HG03066 (cell line): ENCODE measurements around the gene ALG1.
"Not testable (repeated sequence)": the region's sequence is repeated elsewhere in the genome, so short reads cannot be mapped to it uniquely, and the experiment has no call there.

Experiments used
- ATAC-seq: cut with Tn5 transposase; IDR thresholded peaks from one replicate; pipeline ENCODE4 v1.9.1; 2021; ENCODE audit warnings: low read depth; ENCODE audit not compliant: unreplicated experiment

ALG1 gene

GRCh38 chr16:5072334-5073278, 963 bp downstream of the ALG1 start:
- no peak for ATAC-seq

DNA sequence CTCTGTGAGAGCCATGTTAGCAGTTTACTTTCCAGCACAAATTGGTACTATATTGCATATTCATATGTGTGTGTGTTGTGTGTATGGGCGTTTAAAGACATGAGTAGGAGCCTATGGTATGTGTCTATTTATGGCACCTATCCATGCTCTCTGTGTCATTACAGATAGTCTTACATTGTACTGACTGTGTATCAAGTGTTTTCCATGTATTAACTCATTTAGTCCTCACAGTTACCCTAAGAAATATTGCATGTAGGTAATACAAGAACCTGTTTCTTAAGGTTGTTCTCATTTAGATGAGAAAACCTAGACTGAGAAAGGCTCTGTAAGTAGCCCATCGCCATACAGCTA, 1.6 kb downstream of the ALG1 start:
- no peak for ATAC-seq

- ATAC-seq, result not testable (repeated sequence)
Measured at GRCh38 chr16:5073771-5074170, 2.1 kb downstream of the ALG1 start.

DNA sequence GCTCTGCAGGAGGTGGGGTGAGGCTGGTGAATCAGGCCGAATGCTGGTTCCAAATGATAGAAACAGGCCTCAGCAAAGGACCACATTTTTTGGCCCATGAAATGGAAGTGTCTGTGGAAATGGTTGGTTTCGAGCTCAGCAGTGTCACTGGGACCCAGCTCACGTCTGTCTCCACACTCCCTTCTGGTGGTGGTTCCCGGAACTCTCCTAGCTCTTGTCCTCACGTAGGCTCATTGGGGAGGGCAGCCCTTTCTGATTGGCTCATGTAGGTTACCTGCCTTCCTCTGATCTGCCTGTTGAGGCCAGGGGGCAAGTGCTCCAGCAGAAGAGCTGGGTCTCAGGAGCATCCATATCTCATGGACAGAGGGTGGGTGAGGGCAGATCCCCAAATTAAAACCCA, 4.0 kb downstream of the ALG1 start:
- no peak for ATAC-seq

DNA sequence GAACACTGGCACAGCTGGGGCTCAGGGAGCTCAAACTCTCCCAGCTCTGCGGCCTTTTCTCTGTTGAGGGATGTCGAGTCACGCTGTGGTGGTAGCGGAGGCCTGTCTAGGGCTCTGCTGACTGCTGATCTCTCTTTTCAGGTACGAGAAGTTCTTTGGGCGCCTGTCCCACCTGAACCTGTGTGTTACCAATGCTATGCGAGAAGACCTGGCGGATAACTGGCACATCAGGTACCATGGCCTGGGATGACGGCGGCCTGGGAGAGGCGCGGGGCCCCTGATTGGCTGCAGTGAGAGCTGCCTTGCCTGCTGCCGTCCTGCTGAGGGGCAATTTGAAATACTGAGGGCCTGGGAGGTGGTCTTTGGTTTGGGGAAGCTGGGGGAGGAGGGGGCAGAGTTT, 5.7 kb downstream of the ALG1 start:
- ATAC-seq, result no peak

DNA sequence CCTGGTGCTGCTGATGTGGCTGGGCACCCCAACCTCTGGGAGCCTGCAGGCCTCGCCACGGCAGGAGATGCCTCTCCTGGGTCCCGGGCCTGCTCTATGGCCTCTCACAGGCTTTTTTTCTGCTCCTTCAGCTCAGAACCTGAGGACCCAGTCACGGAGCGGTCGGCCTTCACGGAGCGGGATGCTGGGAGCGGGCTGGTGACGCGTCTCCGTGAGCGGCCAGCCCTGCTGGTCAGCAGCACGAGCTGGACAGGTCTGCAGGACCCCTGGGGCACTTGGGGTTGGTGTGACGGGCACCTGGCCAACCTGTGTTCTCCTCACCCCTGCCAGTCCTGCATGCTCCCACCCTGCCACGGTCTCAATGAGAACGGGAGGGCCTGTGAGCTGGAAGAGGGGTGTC, 7.0 kb downstream of the ALG1 start:
- ATAC-seq, result no peak

- not testable (repeated sequence) for ATAC-seq
Measured at GRCh38 chr16:5080461-5080860, 8.8 kb downstream of the ALG1 start.

DNA sequence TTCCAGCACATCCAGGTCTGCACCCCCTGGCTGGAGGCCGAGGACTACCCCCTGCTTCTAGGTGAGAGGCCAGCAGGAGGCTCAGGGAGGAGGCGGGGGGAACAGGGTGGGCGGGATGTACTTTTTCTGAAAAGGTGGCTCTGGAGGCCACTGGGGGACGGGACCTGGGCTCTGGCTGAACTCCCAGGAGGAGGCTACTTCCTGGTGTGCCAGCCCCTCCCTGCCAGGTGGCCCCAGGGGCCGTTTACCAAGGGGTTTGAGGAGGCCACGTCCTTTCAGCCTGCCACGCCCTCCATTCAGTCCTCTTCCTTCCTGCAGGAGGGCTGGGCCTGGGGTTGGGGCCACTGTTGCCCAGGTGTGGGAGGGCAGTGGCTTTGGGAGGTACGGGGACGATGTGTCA, 9.4 kb downstream of the ALG1 start:
- ATAC-seq, result not testable (repeated sequence)

DNA sequence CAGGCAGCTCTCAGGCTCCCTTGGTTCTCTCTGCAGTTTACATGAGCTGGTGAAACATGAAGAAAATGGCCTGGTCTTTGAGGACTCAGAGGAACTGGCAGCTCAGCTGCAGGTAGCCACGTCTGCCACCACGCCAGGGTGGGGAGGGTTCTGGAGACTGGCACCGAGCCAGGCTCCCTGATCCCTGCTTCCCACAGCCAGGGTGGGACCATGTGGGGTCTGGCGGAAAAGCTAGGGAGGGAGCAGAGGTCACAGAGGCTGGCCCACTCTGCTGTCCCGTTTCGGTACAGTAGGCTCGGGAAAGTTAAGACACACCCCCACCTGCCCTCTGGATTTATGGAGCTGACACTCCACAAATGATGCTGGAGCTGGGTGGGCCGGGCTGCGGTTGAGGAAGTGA, 12.0 kb downstream of the ALG1 start:
- ATAC-seq, result not testable (repeated sequence)

- not testable (repeated sequence) for ATAC-seq
Measured at GRCh38 chr16:5084099-5084731, 12.6 kb downstream of the ALG1 start.

DNA sequence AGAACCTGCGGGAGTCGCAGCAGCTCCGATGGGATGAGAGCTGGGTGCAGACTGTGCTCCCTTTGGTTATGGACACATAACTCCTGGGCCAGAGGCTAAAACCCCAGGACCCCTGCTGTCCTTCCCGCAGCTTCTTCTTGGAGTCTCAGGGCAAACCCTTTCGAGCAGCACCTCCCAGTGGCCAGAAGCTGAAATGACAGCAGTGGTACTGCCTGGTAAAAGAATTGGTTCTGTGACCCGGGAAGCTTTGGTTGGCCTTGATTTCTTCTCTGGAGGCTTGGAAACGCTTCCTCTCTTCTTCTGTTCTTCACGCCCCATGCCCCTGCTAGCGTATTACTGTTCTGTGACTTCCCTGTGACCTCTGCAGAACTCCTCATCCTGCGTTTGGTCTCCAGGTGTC, 13.2 kb downstream of the ALG1 start:
- ATAC-seq, result not testable (repeated sequence)

DNA sequence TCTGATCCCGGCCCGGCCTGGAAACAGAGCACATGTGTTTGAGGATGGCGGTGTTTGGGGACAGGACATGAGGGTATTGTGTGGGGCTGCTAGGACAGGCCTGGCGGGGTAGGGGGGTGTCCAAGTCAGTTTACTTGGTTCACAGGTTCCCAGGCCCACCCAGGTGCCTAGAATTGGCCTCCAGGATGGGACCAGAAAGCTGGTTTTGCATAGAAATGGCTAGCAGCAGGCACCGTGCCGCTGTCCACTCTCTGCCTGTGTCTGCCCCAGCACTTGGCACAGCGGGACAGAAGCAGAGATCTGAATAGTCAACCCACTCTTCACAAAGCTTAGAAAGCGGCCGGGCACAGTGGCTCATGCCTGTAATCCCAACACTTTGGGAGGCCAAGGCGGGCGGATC, 14.1 kb downstream of the ALG1 start:
- not testable (repeated sequence) for ATAC-seq

GRCh38 chr16:5088086-5088790, 16.6 kb downstream of the ALG1 start:
- not testable (repeated sequence) for ATAC-seq

DNA sequence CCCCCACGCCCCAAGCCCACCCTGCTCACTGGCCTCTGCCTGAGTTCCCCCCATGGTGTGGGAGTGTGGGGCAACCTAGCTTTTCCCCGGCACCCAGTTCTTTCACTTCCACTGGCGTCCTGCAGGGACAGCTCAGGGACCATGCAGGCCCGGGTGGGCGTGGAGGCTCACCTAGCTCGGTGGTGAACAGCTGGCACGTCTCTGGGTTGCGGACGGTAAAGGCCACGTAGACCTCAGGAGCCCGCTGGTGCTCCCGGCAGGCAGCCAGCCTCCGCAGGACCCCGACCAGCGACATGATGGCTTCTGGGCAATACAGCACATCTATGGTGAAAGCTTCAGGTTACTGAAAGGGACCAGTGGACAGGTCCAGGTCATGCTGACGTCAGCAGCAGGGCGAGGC, 17.3 kb downstream of the ALG1 start:
- not testable (repeated sequence) for ATAC-seq

- ATAC-seq, result not testable (repeated sequence)
Measured at GRCh38 chr16:5089911-5090555, 18.4 kb downstream of the ALG1 start.

- ATAC-seq, result not testable (repeated sequence)
Measured at GRCh38 chr16:5090592-5090991, 18.9 kb downstream of the ALG1 start.

- not testable (repeated sequence) for ATAC-seq
Measured at GRCh38 chr16:5093081-5093480, 21.4 kb downstream of the ALG1 start.

DNA sequence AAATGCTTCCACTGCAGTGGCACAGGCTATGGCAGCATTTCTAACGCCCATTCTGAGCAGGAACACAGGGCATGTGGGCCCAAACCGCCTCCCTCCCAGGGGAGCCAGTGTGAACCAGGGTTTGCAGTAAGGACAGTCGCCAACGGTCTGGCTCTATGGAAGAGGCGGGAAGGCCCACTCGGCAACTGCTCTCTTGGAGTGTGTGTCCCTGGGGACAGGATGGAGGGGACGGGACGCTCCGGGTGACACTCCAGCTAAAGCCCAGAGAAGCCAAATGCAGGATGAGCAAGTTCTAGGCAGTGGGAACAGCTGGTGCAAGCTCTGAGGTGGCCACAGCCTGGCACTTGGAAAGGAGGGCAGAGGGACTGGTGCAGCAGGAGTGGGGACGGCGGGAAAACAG, 22.1 kb downstream of the ALG1 start:
- ATAC-seq, result not testable (repeated sequence)

GRCh38 chr16:5095145-5095830, 23.6 kb downstream of the ALG1 start:
- ATAC-seq, result not testable (repeated sequence)

DNA sequence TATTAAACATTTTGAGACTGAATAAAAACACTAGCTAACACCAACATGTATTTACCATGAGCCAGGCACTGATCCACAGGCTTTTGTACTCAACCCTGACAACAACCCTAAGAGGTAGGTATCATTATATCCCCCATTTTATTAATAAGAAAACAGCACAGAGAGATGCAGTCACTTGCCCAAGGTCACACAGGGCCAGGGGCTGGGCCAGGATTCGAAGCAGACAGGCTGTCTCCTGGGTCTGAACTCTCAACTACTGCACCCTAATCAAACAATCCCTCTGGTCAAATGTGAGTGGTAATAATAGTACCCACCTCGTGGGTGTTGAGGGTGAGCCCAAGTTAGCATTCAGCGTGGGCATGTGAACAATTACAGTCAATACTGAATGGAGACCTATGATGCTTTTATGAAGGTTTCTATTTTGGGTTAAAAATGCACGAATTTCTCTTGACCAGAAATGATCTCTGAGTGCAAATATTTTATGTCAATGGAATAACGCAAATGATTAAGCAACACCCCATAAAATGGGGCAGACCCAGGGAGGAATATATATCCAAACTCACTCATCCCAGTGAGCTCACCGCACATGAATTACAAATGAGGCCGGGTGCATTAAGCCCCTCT, 24.9 kb downstream of the ALG1 start:
- ATAC-seq, result not testable (repeated sequence)
